Left ventricle myocardium inferior (tissue), 1 donor: ENCODE data around the gene EEF1A1. TPM values are rescaled to one million over a fixed set of nuclear protein-coding genes. Genes with fewer than 3 reads are reported as not detected.
"Not testable (repeated sequence)": the region's sequence is repeated elsewhere in the genome, so short reads cannot be mapped to it uniquely, and the experiment has no call there.

Experiments used
- DNase-seq: peaks from one replicate; pipeline ENCODE4 v3.0.0-alpha.2; 2020
- H3K27ac ChIP-seq: fragments of 200-600 bp; replicated peaks from 2 replicates; pipeline ENCODE4 v1.8.0; 2021
- H3K27me3 ChIP-seq: fragments of 200-600 bp; 2 replicates; pipeline ENCODE4 v1.8.0; 2021; ENCODE audit warnings: low read depth
- H3K36me3 ChIP-seq: fragments of 200-600 bp; 2 replicates; pipeline ENCODE4 v1.8.0; 2021
- H3K4me1 ChIP-seq: fragments of 200-600 bp; 2 replicates; pipeline ENCODE4 v1.8.0; 2021
- H3K4me3 ChIP-seq: fragments of 200-600 bp; 2 replicates; pipeline ENCODE4 v1.8.0; 2021; ENCODE audit warnings: mild to moderate bottlenecking, moderate library complexity
- H3K9me3 ChIP-seq: fragments of 200-600 bp; replicated peaks from 2 replicates; pipeline ENCODE4 v1.8.0; 2021
- CTCF ChIP-seq: fragments of 200-600 bp; IDR thresholded peaks from 2 replicates; pipeline ENCODE4 v1.8.0; 2021; ENCODE audit warnings: antibody characterized with exemption, mild to moderate bottlenecking, borderline replicate concordance
- intact Hi-C: fragments of 100-400 bp; cut with micrococcal nuclease; formaldehyde crosslinking; loops from one replicate; pipeline ENCODE4 v1.11.0; 2022
- total RNA-seq: library from RNA; stranded (reverse); fragmentation: NEBNext Ultra II Directional; extraction: Animal tissue kit (Norgen Biotek cat#: 25700); gene quantifications from one replicate; pipeline ENCODE4 v1.2.1, GENCODE V29; 2021
- donor health status: DM: no; HTN: yes; CAD: no; lungs with severe emphysema.

The EEF1A1 gene
- total RNA-seq, 1 donor from 2014 or later, result 1,882 TPM

- intact Hi-C loops, result no loop called here
- no peak overlapping the region for H3K27ac ChIP-seq
- H3K4me1 ChIP-seq, result peaks cover 15% of the 10 kb centered on the region
- no peak for TF ChIP-seq CTCF
- H3K27me3 ChIP-seq, result peaks cover 34% of the 10 kb centered on the region
- H3K9me3 ChIP-seq, result no peaks in the 10 kb centered on the region
- H3K4me3 ChIP-seq, result no peak overlapping the region
- no peaks in the 10 kb centered on the region for H3K36me3 ChIP-seq
- DNase-seq, result no peak
Measured at GRCh38 chr6:73564578-73565345, 43.9 kb upstream of the EEF1A1 start.

GRCh38 chr6:73562558-73562957 is 41.7 kb upstream of the EEF1A1 start:
- no peaks in the 10 kb centered on the region for H3K36me3 ChIP-seq
- H3K9me3 ChIP-seq, result no peaks in the 10 kb centered on the region
- peaks cover 37% of the 10 kb centered on the region for H3K27me3 ChIP-seq
- TF ChIP-seq CTCF, result no peak
- no peak overlapping the region for H3K27ac ChIP-seq
- H3K4me1 ChIP-seq, result peaks cover 14% of the 10 kb centered on the region
- intact Hi-C loops, result no loop called here
- no peak overlapping the region for H3K4me3 ChIP-seq
- no peak for DNase-seq

GRCh38 chr6:73560853-73561407 is 40.1 kb upstream of the EEF1A1 start:
- intact Hi-C loops, result no loop called here
- Histone ChIP-seq H3K27me3 (peaks cover 37% of the 10 kb centered on the region), H3K4me3 (no peak overlapping the region), H3K4me1 (peaks cover 5% of the 10 kb centered on the region), H3K9me3 (no peaks in the 10 kb centered on the region), H3K36me3 (no peaks in the 10 kb centered on the region), H3K27ac (no peak overlapping the region)
- no peak for TF ChIP-seq CTCF
- DNase-seq, result no peak

- H3K4me3 ChIP-seq, result no peak overlapping the region
- DNase-seq, result no peak
- intact Hi-C loops, result no loop called here
- TF ChIP-seq CTCF, result no peak
- peaks cover under 1% of the 10 kb centered on the region for H3K4me1 ChIP-seq
- no peaks in the 10 kb centered on the region for H3K9me3 ChIP-seq
- no peak overlapping the region for H3K27ac ChIP-seq
- H3K36me3 ChIP-seq, result no peaks in the 10 kb centered on the region
- H3K27me3 ChIP-seq, result peaks cover 31% of the 10 kb centered on the region
Measured at GRCh38 chr6:73560182-73560732, 39.4 kb upstream of the EEF1A1 start.

GRCh38 chr6:73559399-73559794 is 38.6 kb upstream of the EEF1A1 start:
- H3K27me3 ChIP-seq, result peaks cover 22% of the 10 kb centered on the region
- intact Hi-C loops, H3K9me3 ChIP-seq, DNase-seq, H3K27ac ChIP-seq, H3K4me1 ChIP-seq, H3K36me3 ChIP-seq, H3K4me3 ChIP-seq: not testable (repeated sequence)
